ENCODE data around the gene IL1B. TPM values are rescaled to one million over a fixed set of nuclear protein-coding genes. Genes with fewer than 3 reads are reported as not detected.

IL1B gene
- total and polyA plus RNA-seq, 2 experiments from 2014 or later: 1.1 to 2.4 TPM

GRCh38 chr2:112884869-112885505, 48.4 kb upstream of the IL1B start:
- no peaks in the 10 kb centered on the region for H3K9me3 ChIP-seq (ENCODE audit: low read depth)
- H3K36me3 ChIP-seq (replicated peaks; ENCODE audit: insufficient read depth, low read depth): no peaks in the 10 kb centered on the region
- no peak overlapping the region for H2AFZ ChIP-seq
- no peak overlapping the region for H3K4me3 ChIP-seq
- TF ChIP-seq EZH2phosphoT487 (IDR thresholded peaks at IDR 0.05; ENCODE audit: low read depth, severe bottlenecking, unreplicated experiment): no peak
- TF ChIP-seq, protein P1, sequence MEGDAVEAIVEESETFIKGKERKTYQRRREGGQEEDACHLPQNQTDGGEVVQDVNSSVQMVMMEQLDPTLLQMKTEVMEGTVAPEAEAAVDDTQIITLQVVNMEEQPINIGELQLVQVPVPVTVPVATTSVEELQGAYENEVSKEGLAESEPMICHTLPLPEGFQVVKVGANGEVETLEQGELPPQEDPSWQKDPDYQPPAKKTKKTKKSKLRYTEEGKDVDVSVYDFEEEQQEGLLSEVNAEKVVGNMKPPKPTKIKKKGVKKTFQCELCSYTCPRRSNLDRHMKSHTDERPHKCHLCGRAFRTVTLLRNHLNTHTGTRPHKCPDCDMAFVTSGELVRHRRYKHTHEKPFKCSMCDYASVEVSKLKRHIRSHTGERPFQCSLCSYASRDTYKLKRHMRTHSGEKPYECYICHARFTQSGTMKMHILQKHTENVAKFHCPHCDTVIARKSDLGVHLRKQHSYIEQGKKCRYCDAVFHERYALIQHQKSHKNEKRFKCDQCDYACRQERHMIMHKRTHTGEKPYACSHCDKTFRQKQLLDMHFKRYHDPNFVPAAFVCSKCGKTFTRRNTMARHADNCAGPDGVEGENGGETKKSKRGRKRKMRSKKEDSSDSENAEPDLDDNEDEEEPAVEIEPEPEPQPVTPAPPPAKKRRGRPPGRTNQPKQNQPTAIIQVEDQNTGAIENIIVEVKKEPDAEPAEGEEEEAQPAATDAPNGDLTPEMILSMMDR (IDR thresholded peaks at IDR 0.05; ENCODE audit: poor library complexity): peak; percentile 68
- peak; percentile 60 for DNase-seq (ENCODE audit: low spot score)
- no peak overlapping the region for H3K27ac ChIP-seq
- H3K4me1 ChIP-seq (ENCODE audit: insufficient read depth): no peaks in the 10 kb centered on the region
- no peaks in the 10 kb centered on the region for H3K79me2 ChIP-seq
- 49% methylated on average over 6 of the region's 6 CpGs for WGBS (ENCODE audit: low lambda C conversion rate, missing lambda C conversion rate)
- H3K4me2 ChIP-seq: no peak overlapping the region
- no peaks in the 10 kb centered on the region for H3K9me2 ChIP-seq (replicated peaks; ENCODE audit: insufficient read depth)
- no peaks in the 10 kb centered on the region for H4K20me1 ChIP-seq (ENCODE audit: insufficient read depth, poor library complexity, severe bottlenecking)
- H3K27me3 ChIP-seq: no peaks in the 10 kb centered on the region

- Histone ChIP-seq H3K4me1 (ENCODE audit: insufficient read depth) (no peaks in the 10 kb centered on the region), H3K36me3 (replicated peaks; ENCODE audit: insufficient read depth, low read depth) (no peaks in the 10 kb centered on the region), H3K27me3 (no peaks in the 10 kb centered on the region), H2AFZ (no peak overlapping the region), H3K9me3 (ENCODE audit: low read depth) (no peaks in the 10 kb centered on the region), H3K27ac (no peak overlapping the region), H3K4me3 (no peak overlapping the region), H3K9me2 (replicated peaks; ENCODE audit: insufficient read depth) (no peaks in the 10 kb centered on the region), H4K20me1 (ENCODE audit: insufficient read depth, poor library complexity, severe bottlenecking) (no peaks in the 10 kb centered on the region), H3K4me2 (no peak overlapping the region), H3K79me2 (no peaks in the 10 kb centered on the region)
- TF ChIP-seq EZH2 (IDR thresholded peaks at IDR 0.05; ENCODE audit: borderline replicate concordance) (no peak), EZH2phosphoT487 (IDR thresholded peaks at IDR 0.05; ENCODE audit: low read depth, severe bottlenecking, unreplicated experiment) (no peak)
- TF ChIP-seq, protein P1 (IDR thresholded peaks at IDR 0.05; ENCODE audit: poor library complexity): no peak
- 93% methylated on average over 2 of the region's 2 CpGs for WGBS (ENCODE audit: low lambda C conversion rate, missing lambda C conversion rate)
- no peak for DNase-seq (ENCODE audit: low spot score)
Observed at GRCh38 chr2:112883669-112884068, 47.1 kb upstream of the IL1B start.

- H3K9me3 ChIP-seq (ENCODE audit: low read depth): no peaks in the 10 kb centered on the region
- no peak overlapping the region for H3K4me3 ChIP-seq
- H3K36me3 ChIP-seq (replicated peaks; ENCODE audit: insufficient read depth, low read depth): no peaks in the 10 kb centered on the region
- DNase-seq (ENCODE audit: low spot score): no peak
- H4K20me1 ChIP-seq (ENCODE audit: insufficient read depth, poor library complexity, severe bottlenecking): no peaks in the 10 kb centered on the region
- H3K27me3 ChIP-seq: no peaks in the 10 kb centered on the region
- no peaks in the 10 kb centered on the region for H3K9me2 ChIP-seq (replicated peaks; ENCODE audit: insufficient read depth)
- 67% methylated on average over 5 of the region's 5 CpGs for WGBS (ENCODE audit: low lambda C conversion rate, missing lambda C conversion rate)
- H2AFZ ChIP-seq: no peak overlapping the region
- no peak overlapping the region for H3K4me2 ChIP-seq
- no peak for TF ChIP-seq EZH2 (IDR thresholded peaks at IDR 0.05; ENCODE audit: borderline replicate concordance)
- TF ChIP-seq EZH2phosphoT487 (IDR thresholded peaks at IDR 0.05; ENCODE audit: low read depth, severe bottlenecking, unreplicated experiment): no peak
- TF ChIP-seq, protein P1 (IDR thresholded peaks at IDR 0.05; ENCODE audit: poor library complexity): no peak
- H3K4me1 ChIP-seq (ENCODE audit: insufficient read depth): no peaks in the 10 kb centered on the region
- peak overlapping the region; percentile 12 for H3K27ac ChIP-seq
- H3K79me2 ChIP-seq: no peaks in the 10 kb centered on the region
Observed at GRCh38 chr2:112881217-112881985, 44.8 kb upstream of the IL1B start.
